GM08714 (cell line): ENCODE data around the gene WNT7A.

Experiments
- H3K4me3 ChIP-seq: fragments of 200-500 bp; sonication (Bioruptor generic); 2 replicates; pipeline ENCODE4 v1.5.1; 2014; ENCODE audit warnings: mild to moderate bottlenecking, low read length, inconsistent platforms
- ZNF274 ChIP-seq: IDR thresholded peaks from 2 replicates; pipeline ENCODE4 v1.6.1; 2012; ENCODE audit warnings: mild to moderate bottlenecking, low read depth, low read length

WNT7A gene

DNA sequence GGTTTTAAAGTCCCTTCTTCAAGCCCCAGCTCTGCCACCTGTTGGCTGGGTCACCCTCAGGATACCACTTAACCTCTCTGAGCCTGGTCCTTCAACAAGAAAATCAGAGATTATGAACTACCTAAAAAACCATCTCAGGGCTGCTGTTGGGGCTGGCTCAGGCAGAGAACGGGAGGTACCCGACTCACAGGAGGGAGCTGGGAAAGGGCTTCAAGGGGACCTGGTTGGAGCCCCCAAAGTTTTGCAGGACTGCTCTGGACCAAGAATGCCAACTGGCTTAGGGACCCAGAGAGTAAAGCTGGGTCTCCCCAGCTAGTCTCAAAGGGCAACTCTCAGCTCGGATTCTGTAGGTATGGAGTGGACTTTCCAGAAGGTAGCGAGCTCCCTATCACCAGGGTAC is 41.5 kb downstream of the WNT7A start:
- no peak for TF ChIP-seq ZNF274
- no peak overlapping the region for H3K4me3 ChIP-seq

DNA sequence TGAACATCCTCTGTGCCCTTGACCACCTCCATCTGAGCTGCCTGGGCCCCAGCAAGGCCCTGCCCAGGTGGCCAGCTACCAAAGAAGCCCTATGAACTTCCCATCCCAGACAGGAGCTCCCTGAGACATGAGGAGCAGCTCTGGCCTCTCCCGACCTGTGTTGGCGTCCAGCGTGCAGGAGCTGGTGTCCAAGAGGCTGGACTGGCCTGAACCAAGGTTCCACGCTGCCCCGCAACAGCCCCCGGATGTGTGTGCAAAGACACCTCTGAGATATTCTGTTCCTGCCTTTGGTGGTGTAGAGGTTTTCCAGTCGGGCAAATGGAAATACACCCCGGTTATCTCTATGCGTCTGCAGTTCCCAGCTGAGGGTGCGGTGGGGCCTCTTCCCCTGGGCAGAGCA is 42.1 kb downstream of the WNT7A start:
- H3K4me3 ChIP-seq, result no peak overlapping the region
- TF ChIP-seq ZNF274, result no peak

GRCh38 chr3:13836658-13837587 is 42.9 kb downstream of the WNT7A start:
- H3K4me3 ChIP-seq, result no peak overlapping the region
- TF ChIP-seq ZNF274, result no peak

GRCh38 chr3:13835246-13835645 is 44.6 kb downstream of the WNT7A start:
- no peak overlapping the region for H3K4me3 ChIP-seq
- TF ChIP-seq ZNF274, result no peak

GRCh38 chr3:13834258-13835035 is 45.4 kb downstream of the WNT7A start:
- TF ChIP-seq ZNF274, result no peak
- no peak overlapping the region for H3K4me3 ChIP-seq

GRCh38 chr3:13833506-13834257 is 46.2 kb downstream of the WNT7A start:
- H3K4me3 ChIP-seq, result no peak overlapping the region
- no peak for TF ChIP-seq ZNF274

DNA sequence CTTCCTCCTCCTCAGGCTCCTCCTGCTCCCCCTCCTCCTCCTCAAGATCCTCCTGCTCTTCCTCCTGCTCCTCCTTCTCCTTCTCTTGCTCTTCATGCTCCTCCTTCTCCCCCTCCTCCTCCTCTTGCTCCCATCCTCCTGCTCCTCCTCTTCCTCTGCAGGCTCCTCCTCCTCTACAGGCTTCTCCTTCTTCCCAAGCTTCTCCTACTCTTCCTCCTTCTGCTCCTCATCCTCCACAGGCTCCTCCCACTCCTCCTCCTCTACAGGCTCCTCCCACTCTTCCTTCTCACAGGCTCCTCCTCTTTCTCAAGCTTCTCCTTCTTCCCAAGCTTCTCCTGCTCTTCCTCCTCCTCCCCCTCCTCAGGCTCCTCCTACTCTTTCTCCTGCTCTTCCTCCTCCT is 47.7 kb downstream of the WNT7A start:
- TF ChIP-seq ZNF274, result no peak
- no peak overlapping the region for H3K4me3 ChIP-seq

- TF ChIP-seq ZNF274, result no peak
These were observed 48.4 kb downstream of the WNT7A start for GRCh38 chr3:13831386-13831996.

GRCh38 chr3:13829311-13829710 is 50.6 kb downstream of the WNT7A start:
- no peak for TF ChIP-seq ZNF274
- H3K4me3 ChIP-seq, result no peak overlapping the region

More at GRCh38 chr3:13831386-13831996, 48.4 kb downstream of the WNT7A start:
- no peak overlapping the region for H3K4me3 ChIP-seq

GRCh38 chr3:13828501-13829265 is 51.2 kb downstream of the WNT7A start:
- TF ChIP-seq ZNF274, result no peak
- no peak overlapping the region for H3K4me3 ChIP-seq

GRCh38 chr3:13827699-13828098 is 52.2 kb downstream of the WNT7A start:
- TF ChIP-seq ZNF274, result no peak
- no peak overlapping the region for H3K4me3 ChIP-seq

GRCh38 chr3:13827256-13827655 is 52.6 kb downstream of the WNT7A start:
- H3K4me3 ChIP-seq, result no peak overlapping the region
- TF ChIP-seq ZNF274, result no peak

DNA sequence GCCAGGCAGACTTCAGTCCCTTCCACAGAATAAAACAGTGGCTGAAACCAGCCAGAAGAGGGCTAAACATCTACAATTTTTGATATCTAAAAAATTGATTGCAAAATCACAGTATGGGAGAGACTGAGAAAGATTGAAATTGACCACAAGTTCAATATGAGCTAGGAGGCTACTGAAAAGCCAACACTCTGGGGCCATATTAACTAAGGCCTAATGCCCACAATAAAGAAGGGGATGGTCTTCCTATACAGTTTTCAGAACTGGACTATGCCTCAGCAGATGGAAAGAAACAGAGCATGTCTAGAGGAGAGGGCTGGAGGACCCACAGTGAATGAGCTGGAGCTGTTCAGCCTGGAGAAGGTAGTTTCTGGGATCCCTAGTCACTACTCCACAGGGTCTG is 53.2 kb downstream of the WNT7A start:
- no peak for TF ChIP-seq ZNF274
- H3K4me3 ChIP-seq, result no peak overlapping the region
